MM.1S (cell line): Measurements from ENCODE around the gene PNKP.

Experiments
- DNase-seq: peaks from one replicate; pipeline ENCODE4 v3.0.0-alpha.2; 2015
- H2AFZ ChIP-seq: fragments of 300-600 bp; sonication (generic); 2 replicates; pipeline ENCODE4 v1.6.0; 2016; ENCODE audit warnings: antibody characterized with exemption, low read length
- H3F3A ChIP-seq: fragments of 300-600 bp; sonication (generic); 2 replicates; pipeline ENCODE4 v1.6.1; 2016; ENCODE audit warnings: mild to moderate bottlenecking, antibody characterized with exemption, low read length, moderate library complexity, mixed read lengths; ENCODE audit not compliant: insufficient read depth
- H3K27ac ChIP-seq: fragments of 300-600 bp; sonication (generic); 2 replicates; pipeline ENCODE4 v1.5.1; 2016; ENCODE audit warnings: mild to moderate bottlenecking, low read length
- H3K27me3 ChIP-seq: fragments of 300-600 bp; sonication (generic); replicated peaks from 2 replicates; pipeline ENCODE4 v1.6.0; 2016; ENCODE audit warnings: low read length; ENCODE audit not compliant: insufficient read depth
- H3K36me3 ChIP-seq: fragments of 300-600 bp; sonication (generic); replicated peaks from 2 replicates; pipeline ENCODE4 v1.6.1; 2016; ENCODE audit warnings: mild to moderate bottlenecking, low read length, mixed read lengths; ENCODE audit not compliant: insufficient read depth
- H3K4me1 ChIP-seq: fragments of 300-600 bp; sonication (generic); 2 replicates; pipeline ENCODE4 v1.6.1; 2016; ENCODE audit warnings: low read length, mixed read lengths
- H3K4me2 ChIP-seq: fragments of 300-600 bp; sonication (generic); 2 replicates; pipeline ENCODE4 v1.6.0; 2016; ENCODE audit warnings: low read depth, low read length
- H3K4me3 ChIP-seq: fragments of 300-600 bp; sonication (generic); 2 replicates; pipeline ENCODE4 v1.5.1; 2016; ENCODE audit warnings: low read length, mixed read lengths
- H3K79me2 ChIP-seq: fragments of 300-600 bp; sonication (generic); 2 replicates; pipeline ENCODE4 v1.6.1; 2016; ENCODE audit warnings: mixed run types, low read length, mixed read lengths
- H3K9ac ChIP-seq: fragments of 300-600 bp; sonication (generic); 2 replicates; pipeline ENCODE4 v1.6.1; 2016; ENCODE audit warnings: low read length, mixed read lengths
- H3K9me2 ChIP-seq: fragments of 300-600 bp; sonication (generic); replicated peaks from 2 replicates; pipeline ENCODE4 v1.6.1; 2016; ENCODE audit warnings: mild to moderate bottlenecking, low read length, mixed read lengths; ENCODE audit not compliant: insufficient read depth
- H3K9me3 ChIP-seq: fragments of 300-600 bp; sonication (generic); replicated peaks from 2 replicates; pipeline ENCODE4 v1.6.1; 2016; ENCODE audit warnings: mild to moderate bottlenecking, low read length, mixed read lengths; ENCODE audit not compliant: insufficient read depth
- H4K20me1 ChIP-seq: fragments of 300-600 bp; sonication (generic); 2 replicates; pipeline ENCODE4 v1.6.1; 2016; ENCODE audit warnings: mild to moderate bottlenecking, low read length, moderate library complexity, mixed read lengths; ENCODE audit not compliant: insufficient read depth
- EZH2 ChIP-seq: fragments of 300-600 bp; sonication (generic); optimal IDR thresholded peaks from 2 replicates; pipeline ENCODE3; 2017; ENCODE audit warnings: low read depth, mild to moderate bottlenecking, antibody characterized with exemption, low read length, mixed read lengths
- EZH2phosphoT487 ChIP-seq: fragments of 300-600 bp; sonication (generic); IDR thresholded peaks from 2 replicates; pipeline ENCODE4 v1.6.1; 2018; ENCODE audit warnings: antibody characterized with exemption, low read length
- TF ChIP-seq, protein P1 (sequence below): fragments of 300-600 bp; sonication (generic); IDR thresholded peaks from 2 replicates; pipeline ENCODE4 v1.5.1; 2016; ENCODE audit warnings: antibody characterized with exemption, low read length, mixed read lengths

PNKP gene

GRCh38 chr19:49844138-49845095 lies 23.0 kb downstream of the PNKP start:
- Histone ChIP-seq H4K20me1 (no peaks in the 10 kb centered on the region), H3K4me3 (no peak overlapping the region), H3K4me1 (no peaks in the 10 kb centered on the region), H3K9me3 (no peaks in the 10 kb centered on the region), H3F3A (no peaks in the 10 kb centered on the region; the same call in 1 of the 2 replicates), H2AFZ (no peak overlapping the region), H3K27ac (no peak overlapping the region), H3K9ac (no peak overlapping the region), H3K79me2 (no peaks in the 10 kb centered on the region), H3K9me2 (no peaks in the 10 kb centered on the region), H3K27me3 (no peaks in the 10 kb centered on the region), H3K4me2 (no peak overlapping the region), H3K36me3 (no peaks in the 10 kb centered on the region)
- DNase-seq, result no peak
- TF ChIP-seq EZH2phosphoT487 (no peak), EZH2 (no peak)
- TF ChIP-seq, protein P1, sequence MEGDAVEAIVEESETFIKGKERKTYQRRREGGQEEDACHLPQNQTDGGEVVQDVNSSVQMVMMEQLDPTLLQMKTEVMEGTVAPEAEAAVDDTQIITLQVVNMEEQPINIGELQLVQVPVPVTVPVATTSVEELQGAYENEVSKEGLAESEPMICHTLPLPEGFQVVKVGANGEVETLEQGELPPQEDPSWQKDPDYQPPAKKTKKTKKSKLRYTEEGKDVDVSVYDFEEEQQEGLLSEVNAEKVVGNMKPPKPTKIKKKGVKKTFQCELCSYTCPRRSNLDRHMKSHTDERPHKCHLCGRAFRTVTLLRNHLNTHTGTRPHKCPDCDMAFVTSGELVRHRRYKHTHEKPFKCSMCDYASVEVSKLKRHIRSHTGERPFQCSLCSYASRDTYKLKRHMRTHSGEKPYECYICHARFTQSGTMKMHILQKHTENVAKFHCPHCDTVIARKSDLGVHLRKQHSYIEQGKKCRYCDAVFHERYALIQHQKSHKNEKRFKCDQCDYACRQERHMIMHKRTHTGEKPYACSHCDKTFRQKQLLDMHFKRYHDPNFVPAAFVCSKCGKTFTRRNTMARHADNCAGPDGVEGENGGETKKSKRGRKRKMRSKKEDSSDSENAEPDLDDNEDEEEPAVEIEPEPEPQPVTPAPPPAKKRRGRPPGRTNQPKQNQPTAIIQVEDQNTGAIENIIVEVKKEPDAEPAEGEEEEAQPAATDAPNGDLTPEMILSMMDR, result no peak

- H3K4me3 ChIP-seq, result no peak overlapping the region
- no peaks in the 10 kb centered on the region for H3K36me3 ChIP-seq
- no peak overlapping the region for H2AFZ ChIP-seq
- H3K4me1 ChIP-seq, result no peaks in the 10 kb centered on the region
- H3K9ac ChIP-seq, result no peak overlapping the region
- H3F3A ChIP-seq, result no peaks in the 10 kb centered on the region; the same call in 1 of the 2 replicates
- TF ChIP-seq EZH2phosphoT487, result no peak
- DNase-seq, result no peak
- H3K9me2 ChIP-seq, result no peaks in the 10 kb centered on the region
- no peak overlapping the region for H3K27ac ChIP-seq
- H3K4me2 ChIP-seq, result no peak overlapping the region
- no peaks in the 10 kb centered on the region for H4K20me1 ChIP-seq
- H3K9me3 ChIP-seq, result no peaks in the 10 kb centered on the region
- H3K27me3 ChIP-seq, result no peaks in the 10 kb centered on the region
- H3K79me2 ChIP-seq, result no peaks in the 10 kb centered on the region
Observed at GRCh38 chr19:49843265-49843664, 24.1 kb downstream of the PNKP start.

DNA sequence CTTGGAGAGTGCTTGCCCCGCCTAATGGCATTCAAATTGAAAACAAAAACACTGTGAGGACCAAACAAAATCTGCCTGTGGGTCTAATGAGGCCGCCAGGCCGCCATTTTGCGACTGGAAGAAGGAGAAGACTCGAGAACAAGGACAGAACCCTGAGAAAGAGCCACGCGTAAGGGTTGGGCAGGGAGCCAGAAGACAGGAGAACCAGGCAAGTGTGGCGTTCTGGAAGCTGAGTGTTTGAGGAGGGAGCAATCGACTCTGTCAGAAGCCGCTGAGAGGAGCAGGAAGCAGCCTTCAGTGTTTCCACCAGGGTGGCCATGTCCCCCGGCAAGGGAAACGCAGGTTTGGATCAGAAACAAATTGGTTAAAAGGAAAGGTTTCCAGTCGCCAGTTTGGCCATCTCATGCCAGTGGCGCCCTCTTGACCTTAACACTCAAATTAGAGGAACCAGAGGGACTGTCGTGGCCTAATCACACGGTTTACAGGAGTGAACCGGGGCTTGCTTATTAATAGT lies 26.6 kb downstream of the PNKP start:
- TF ChIP-seq EZH2 (no peak), EZH2phosphoT487 (no peak)
- TF ChIP-seq, protein P1, result no peak
- no peaks in the 10 kb centered on the region for H3K4me1 ChIP-seq
- no peak overlapping the region for H3K4me2 ChIP-seq
- no peaks in the 10 kb centered on the region for H3K9me3 ChIP-seq
- H3F3A ChIP-seq, result no peaks in the 10 kb centered on the region; the same call in 1 of the 2 replicates
- H3K79me2 ChIP-seq, result no peaks in the 10 kb centered on the region
- no peak overlapping the region for H2AFZ ChIP-seq
- no peak for DNase-seq
- H3K4me3 ChIP-seq, result no peak overlapping the region
- no peaks in the 10 kb centered on the region for H4K20me1 ChIP-seq
- no peaks in the 10 kb centered on the region for H3K27me3 ChIP-seq
- H3K9ac ChIP-seq, result no peak overlapping the region
- no peaks in the 10 kb centered on the region for H3K9me2 ChIP-seq
- no peaks in the 10 kb centered on the region for H3K36me3 ChIP-seq
- no peak overlapping the region for H3K27ac ChIP-seq

DNA sequence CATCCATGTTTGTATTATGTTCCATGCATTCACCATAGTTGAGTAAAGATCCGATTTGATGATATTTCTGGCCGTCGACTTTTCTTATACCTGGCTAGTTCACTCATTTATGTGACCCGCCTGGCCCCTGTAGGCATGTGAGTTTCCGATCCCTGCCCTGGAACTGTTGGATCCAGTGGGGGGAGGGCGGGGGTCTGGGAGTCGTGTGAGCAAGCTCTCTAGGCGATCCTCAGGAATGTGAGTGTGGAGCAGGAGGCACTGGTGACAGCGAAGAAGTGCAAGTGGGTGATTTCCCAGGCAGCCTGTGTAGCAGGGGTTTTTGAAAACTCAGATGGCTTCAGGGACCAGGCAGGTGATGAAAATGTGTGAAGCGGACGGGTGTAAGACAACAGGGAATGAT lies 27.1 kb downstream of the PNKP start:
- TF ChIP-seq, protein P1, result no peak
- no peak for TF ChIP-seq EZH2
- no peak for TF ChIP-seq EZH2phosphoT487
- no peak overlapping the region for H2AFZ ChIP-seq

More for the DNA sequence above, 27.1 kb downstream of the PNKP start:
- Histone ChIP-seq H3K4me3 (no peak overlapping the region), H3K4me1 (no peaks in the 10 kb centered on the region), H3K9me3 (no peaks in the 10 kb centered on the region), H3K36me3 (no peaks in the 10 kb centered on the region), H3K79me2 (no peaks in the 10 kb centered on the region), H3K9me2 (no peaks in the 10 kb centered on the region), H4K20me1 (no peaks in the 10 kb centered on the region), H3K9ac (no peak overlapping the region), H3K4me2 (no peak overlapping the region), H3K27me3 (no peaks in the 10 kb centered on the region), H3F3A (no peaks in the 10 kb centered on the region; the same call in 1 of the 2 replicates), H3K27ac (no peak overlapping the region)
- DNase-seq, result no peak
